ENCODE data around the gene FAM209B. TPM values are rescaled to one million over a fixed set of nuclear protein-coding genes. Genes with fewer than 3 reads are reported as not detected.

The FAM209B gene
- total RNA-seq, 1 donor from 2014 or later, result 0.59 TPM

- no peak for DNase-seq
- Histone ChIP-seq H3K9me3 (no peaks in the 10 kb centered on the region), H3K36me3 (no peaks in the 10 kb centered on the region), H3K4me1 (no peaks in the 10 kb centered on the region), H3K27me3 (ENCODE audit: low read depth) (no peaks in the 10 kb centered on the region), H3K27ac (no peak overlapping the region), H3K4me3 (no peak overlapping the region)
- peak; percentile 38 for TF ChIP-seq CTCF (IDR thresholded peaks at IDR 0.05)
- ATAC-seq, result peak in 1 of 2 donors; percentile 51
- intact Hi-C loops (cut with DNase I), result no loop called here
These were observed 28.6 kb upstream of the FAM209B start for GRCh38 chr20:56504373-56505005.

GRCh38 chr20:56506103-56506502, 26.9 kb upstream of the FAM209B start:
- Histone ChIP-seq H3K4me3 (no peak overlapping the region), H3K27ac (no peak overlapping the region), H3K36me3 (no peaks in the 10 kb centered on the region), H3K4me1 (no peaks in the 10 kb centered on the region), H3K9me3 (no peaks in the 10 kb centered on the region), H3K27me3 (ENCODE audit: low read depth) (no peaks in the 10 kb centered on the region)
- ATAC-seq (no peak), DNase-seq (no peak)
- intact Hi-C loops (cut with DNase I), result no loop called here
- TF ChIP-seq CTCF (IDR thresholded peaks at IDR 0.05), result no peak

- intact Hi-C loops (cut with DNase I), result no loop called here
- H3K4me1 ChIP-seq, result no peaks in the 10 kb centered on the region
- H3K4me3 ChIP-seq, result no peak overlapping the region
- no peak for TF ChIP-seq CTCF (IDR thresholded peaks at IDR 0.05)
- H3K27me3 ChIP-seq (ENCODE audit: low read depth), result no peaks in the 10 kb centered on the region
- no peaks in the 10 kb centered on the region for H3K9me3 ChIP-seq
- DNase-seq (no peak), ATAC-seq (no peak)
- H3K27ac ChIP-seq, result no peak overlapping the region
- peaks cover 27% of the 10 kb centered on the region for H3K36me3 ChIP-seq
These were observed 21.1 kb upstream of the FAM209B start for GRCh38 chr20:56511926-56512325.

- no peak overlapping the region for H3K27ac ChIP-seq
- no peaks in the 10 kb centered on the region for H3K4me1 ChIP-seq
- ATAC-seq, result no peak
- H3K9me3 ChIP-seq, result no peaks in the 10 kb centered on the region
- intact Hi-C loops (cut with DNase I), result no loop called here
- TF ChIP-seq CTCF (IDR thresholded peaks at IDR 0.05), result no peak
- H3K27me3 ChIP-seq (ENCODE audit: low read depth), result no peaks in the 10 kb centered on the region
- no peak overlapping the region for H3K4me3 ChIP-seq
- DNase-seq, result no peak
- H3K36me3 ChIP-seq, result peaks cover 42% of the 10 kb centered on the region
These were observed 19.6 kb upstream of the FAM209B start for GRCh38 chr20:56513161-56514150.

- peaks cover 23% of the 10 kb centered on the region for H3K9me3 ChIP-seq
- H3K27ac ChIP-seq, result no peak overlapping the region
- ATAC-seq, result no peak
- H3K36me3 ChIP-seq, result peaks cover 62% of the 10 kb centered on the region
- no peak overlapping the region for H3K4me3 ChIP-seq
- no peaks in the 10 kb centered on the region for H3K4me1 ChIP-seq
- TF ChIP-seq CTCF (IDR thresholded peaks at IDR 0.05), result no peak
- intact Hi-C loops (cut with DNase I), result no loop called here
- no peak for DNase-seq
- no peaks in the 10 kb centered on the region for H3K27me3 ChIP-seq (ENCODE audit: low read depth)
These were observed 16.4 kb upstream of the FAM209B start for GRCh38 chr20:56516631-56517030.

Measured in lower lobe of right lung (tissue), 2 donors.